ENCODE measurements around the gene RRM2. TPM values are rescaled to one million over a fixed set of nuclear protein-coding genes. Genes with fewer than 3 reads are reported as not detected.

Gene RRM2
- polyA plus RNA-seq, 3 donors = 1.5 TPM; not detected in 2

GRCh38 chr2:10173258-10174005 lies 50.9 kb downstream of the RRM2 start:
- Histone ChIP-seq H3K27ac (ENCODE audit: low read depth in 1 of 2, low read length in 2 of 2) (no peak overlapping the region), H2AFZ (ENCODE audit: insufficient read depth, low read depth, low read length, poor library complexity, severe bottlenecking) (no peak overlapping the region), H3K9ac (ENCODE audit: insufficient read depth, low read length, poor library complexity, severe bottlenecking) (no peak overlapping the region), H4K20me1 (ENCODE audit: insufficient read depth, low read length) (no peaks in the 10 kb centered on the region), H3K79me2 (ENCODE audit: insufficient read depth, low read length) (no peaks in the 10 kb centered on the region), H3K4me2 (replicated peaks; ENCODE audit: extremely low read depth, low read length, poor library complexity, severe bottlenecking) (no peak overlapping the region), H3K9me3 (replicated peaks in 1 of 2; ENCODE audit: control insufficient read depth in 1 of 2, insufficient read depth in 1 of 2, low read length in 2 of 2) (no peaks in the 10 kb centered on the region), H3K4me1 (ENCODE audit: control insufficient read depth in 1 of 2, insufficient read depth in 2 of 2, low read length in 2 of 2) (no peaks in the 10 kb centered on the region), H3K36me3 (replicated peaks in 1 of 2; ENCODE audit: control insufficient read depth in 1 of 2, insufficient read depth in 2 of 2, low read length in 2 of 2) (peaks cover 11 to 47% of the 10 kb centered on the region in 2 donors), H3K27me3 (ENCODE audit: control insufficient read depth in 2 of 2, insufficient read depth in 2 of 2, low read length in 2 of 2) (no peaks in the 10 kb centered on the region), H3K4me3 (replicated peaks in 1 of 3; ENCODE audit: low read depth in 2 of 3, low read length in 3 of 3) (no peak overlapping the region)
- intact Hi-C loops (cut with micrococcal nuclease) = no loop called here
- Mint-ChIP-seq H3K27ac (peak overlapping the region in 2 of 7 donors; percentile 23 to 30), H3K27me3 (ENCODE audit: low read depth in 3 of 3) (no peaks in the 10 kb centered on the region), H3K9me3 (peaks cover 0 to 2% (median 0%) of the 10 kb centered on the region in 7 donors), H3K36me3 (peaks cover 41 to 77% of the 10 kb centered on the region in 2 donors), H3K4me1 (no peaks in the 10 kb centered on the region), H3K4me3 (no peak overlapping the region)
- 99% methylated on average over 21 of the region's 22 CpGs for WGBS (ENCODE audit: insufficient coverage)
- no peak for DNase-seq
- TF ChIP-seq, protein P1, sequence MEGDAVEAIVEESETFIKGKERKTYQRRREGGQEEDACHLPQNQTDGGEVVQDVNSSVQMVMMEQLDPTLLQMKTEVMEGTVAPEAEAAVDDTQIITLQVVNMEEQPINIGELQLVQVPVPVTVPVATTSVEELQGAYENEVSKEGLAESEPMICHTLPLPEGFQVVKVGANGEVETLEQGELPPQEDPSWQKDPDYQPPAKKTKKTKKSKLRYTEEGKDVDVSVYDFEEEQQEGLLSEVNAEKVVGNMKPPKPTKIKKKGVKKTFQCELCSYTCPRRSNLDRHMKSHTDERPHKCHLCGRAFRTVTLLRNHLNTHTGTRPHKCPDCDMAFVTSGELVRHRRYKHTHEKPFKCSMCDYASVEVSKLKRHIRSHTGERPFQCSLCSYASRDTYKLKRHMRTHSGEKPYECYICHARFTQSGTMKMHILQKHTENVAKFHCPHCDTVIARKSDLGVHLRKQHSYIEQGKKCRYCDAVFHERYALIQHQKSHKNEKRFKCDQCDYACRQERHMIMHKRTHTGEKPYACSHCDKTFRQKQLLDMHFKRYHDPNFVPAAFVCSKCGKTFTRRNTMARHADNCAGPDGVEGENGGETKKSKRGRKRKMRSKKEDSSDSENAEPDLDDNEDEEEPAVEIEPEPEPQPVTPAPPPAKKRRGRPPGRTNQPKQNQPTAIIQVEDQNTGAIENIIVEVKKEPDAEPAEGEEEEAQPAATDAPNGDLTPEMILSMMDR (IDR thresholded peaks at IDR 0.05) = no peak

DNA sequence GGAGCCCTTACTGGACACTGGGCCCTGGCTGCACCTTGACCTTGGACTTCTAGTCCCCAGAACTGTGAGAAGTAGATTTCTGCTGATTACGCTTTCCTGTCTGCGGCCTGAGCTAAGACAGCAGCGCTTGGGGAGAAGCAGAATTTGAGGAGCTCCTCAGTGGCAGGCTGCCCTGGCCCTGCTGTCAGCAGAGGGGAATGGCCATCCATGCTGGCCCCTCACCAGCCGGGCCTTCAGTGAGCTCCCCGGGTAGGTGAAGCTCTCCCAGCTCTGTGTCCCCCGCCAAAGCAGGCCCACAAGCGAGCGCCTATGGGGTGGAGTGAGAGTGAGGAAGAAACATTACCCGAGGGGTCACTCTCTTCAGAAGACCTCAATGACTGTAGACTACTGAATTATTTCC lies 51.6 kb downstream of the RRM2 start:
- Mint-ChIP-seq H3K4me3 (no peak overlapping the region), H3K27ac (peak overlapping the region in 1 of 7 donors; percentile 23), H3K9me3 (peaks cover 0 to 2% (median 0%) of the 10 kb centered on the region in 7 donors), H3K36me3 (peaks cover 42 to 78% of the 10 kb centered on the region in 2 donors), H3K4me1 (no peaks in the 10 kb centered on the region), H3K27me3 (ENCODE audit: low read depth in 3 of 3) (no peaks in the 10 kb centered on the region)
- DNase-seq = no peak
- H3K27ac ChIP-seq (ENCODE audit: low read depth in 1 of 2, low read length in 2 of 2) = no peak overlapping the region
- WGBS (ENCODE audit: insufficient coverage) = 92% methylated on average over 3 of the region's 9 CpGs
- no peaks in the 10 kb centered on the region for H3K9me3 ChIP-seq (replicated peaks in 1 of 2; ENCODE audit: control insufficient read depth in 1 of 2, insufficient read depth in 1 of 2, low read length in 2 of 2)
- TF ChIP-seq, protein P1 (IDR thresholded peaks at IDR 0.05) = no peak
- no peaks in the 10 kb centered on the region for H3K27me3 ChIP-seq (ENCODE audit: control insufficient read depth in 2 of 2, insufficient read depth in 2 of 2, low read length in 2 of 2)
- H3K4me3 ChIP-seq (replicated peaks in 1 of 3; ENCODE audit: low read depth in 2 of 3, low read length in 3 of 3) = no peak overlapping the region
- H3K4me2 ChIP-seq (replicated peaks; ENCODE audit: extremely low read depth, low read length, poor library complexity, severe bottlenecking) = no peak overlapping the region
- no peak overlapping the region for H2AFZ ChIP-seq (ENCODE audit: insufficient read depth, low read depth, low read length, poor library complexity, severe bottlenecking)
- intact Hi-C loops (cut with micrococcal nuclease) = no loop called here
- H4K20me1 ChIP-seq (ENCODE audit: insufficient read depth, low read length) = no peaks in the 10 kb centered on the region
- H3K9ac ChIP-seq (ENCODE audit: insufficient read depth, low read length, poor library complexity, severe bottlenecking) = no peak overlapping the region
- H3K4me1 ChIP-seq (ENCODE audit: control insufficient read depth in 1 of 2, insufficient read depth in 2 of 2, low read length in 2 of 2) = no peaks in the 10 kb centered on the region
- peaks cover 11 to 54% of the 10 kb centered on the region in 2 donors for H3K36me3 ChIP-seq (replicated peaks in 1 of 2; ENCODE audit: control insufficient read depth in 1 of 2, insufficient read depth in 2 of 2, low read length in 2 of 2)
- no peaks in the 10 kb centered on the region for H3K79me2 ChIP-seq (ENCODE audit: insufficient read depth, low read length)
